ENCODE measurements around the gene GET4. TPM values are rescaled to one million over a fixed set of nuclear protein-coding genes. Genes with fewer than 3 reads are reported as not detected.

The GET4 gene
- total RNA-seq (45.3 and 55.0 TPM in 2 replicates), polyA plus RNA-seq (75.4 and 82.6 TPM in 2 replicates)

DNA sequence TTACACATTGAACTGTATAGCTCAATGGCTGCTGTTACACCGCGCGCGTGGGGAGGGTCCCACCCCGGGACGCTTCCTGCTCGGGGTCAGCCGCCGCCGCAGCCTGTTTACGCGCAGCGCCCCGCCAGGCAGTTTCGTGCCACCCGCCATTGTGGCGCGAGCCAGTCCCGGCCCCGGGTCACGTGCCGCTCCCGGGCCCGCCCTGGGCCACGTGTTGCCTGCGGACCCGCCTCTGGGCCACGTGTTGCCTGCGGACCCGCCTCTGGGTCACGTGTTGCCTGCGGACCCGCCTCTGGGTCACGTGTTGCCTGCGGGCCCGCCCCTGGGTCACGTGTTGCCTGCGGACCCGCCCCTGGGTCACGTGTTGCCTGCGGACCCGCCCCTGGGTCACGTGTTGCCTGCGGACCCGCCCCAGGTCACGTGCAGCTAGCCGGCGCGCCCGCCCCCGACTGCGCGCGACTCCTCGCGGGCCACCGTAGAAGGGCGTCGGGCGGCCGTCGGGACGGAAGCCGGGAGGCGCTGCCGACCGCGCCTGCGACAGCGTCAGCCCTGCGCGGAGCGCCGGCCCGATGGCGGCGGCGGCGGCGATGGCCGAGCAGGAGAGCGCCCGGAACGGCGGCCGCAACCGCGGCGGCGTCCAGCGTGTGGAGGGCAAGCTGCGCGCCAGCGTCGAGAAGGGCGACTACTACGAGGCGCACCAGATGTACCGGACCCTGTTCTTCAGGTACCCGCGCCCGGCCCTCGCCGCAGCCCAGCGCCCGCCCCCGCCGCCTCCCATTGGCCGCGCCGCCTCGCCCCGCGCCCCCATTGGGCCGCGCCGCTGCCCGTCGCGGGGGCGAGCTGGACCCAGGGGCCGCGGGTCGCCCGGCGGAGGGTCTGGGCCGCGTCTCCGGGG lies at the start of gene GET4:
GET4 (plus strand) TSS at position 478 of the 895 bp plus-strand sequence; CDS start at position 570, 92 bp downstream.
- peaks cover 10% of the 10 kb centered on the region for H3K36me3 ChIP-seq
- peak; percentile 18 for TF ChIP-seq CTCF (IDR thresholded peaks at IDR 0.05; ENCODE audit: low read depth, low read length)
- DNase-seq (ENCODE audit: low read depth in 1 of 2, low spot score in 1 of 2): peak; percentile 94 to 98
- no peaks in the 10 kb centered on the region for H3K27me3 ChIP-seq
- peaks cover 19% of the 10 kb centered on the region for H3K4me1 ChIP-seq (ENCODE audit: low read depth)
- H3K27ac ChIP-seq: peak within 1 kb of the TSS; percentile 90
- peak within 1 kb of the TSS; percentile 98 for H3K4me3 ChIP-seq
- no peaks in the 10 kb centered on the region for H3K9me3 ChIP-seq (ENCODE audit: low read depth)

DNA sequence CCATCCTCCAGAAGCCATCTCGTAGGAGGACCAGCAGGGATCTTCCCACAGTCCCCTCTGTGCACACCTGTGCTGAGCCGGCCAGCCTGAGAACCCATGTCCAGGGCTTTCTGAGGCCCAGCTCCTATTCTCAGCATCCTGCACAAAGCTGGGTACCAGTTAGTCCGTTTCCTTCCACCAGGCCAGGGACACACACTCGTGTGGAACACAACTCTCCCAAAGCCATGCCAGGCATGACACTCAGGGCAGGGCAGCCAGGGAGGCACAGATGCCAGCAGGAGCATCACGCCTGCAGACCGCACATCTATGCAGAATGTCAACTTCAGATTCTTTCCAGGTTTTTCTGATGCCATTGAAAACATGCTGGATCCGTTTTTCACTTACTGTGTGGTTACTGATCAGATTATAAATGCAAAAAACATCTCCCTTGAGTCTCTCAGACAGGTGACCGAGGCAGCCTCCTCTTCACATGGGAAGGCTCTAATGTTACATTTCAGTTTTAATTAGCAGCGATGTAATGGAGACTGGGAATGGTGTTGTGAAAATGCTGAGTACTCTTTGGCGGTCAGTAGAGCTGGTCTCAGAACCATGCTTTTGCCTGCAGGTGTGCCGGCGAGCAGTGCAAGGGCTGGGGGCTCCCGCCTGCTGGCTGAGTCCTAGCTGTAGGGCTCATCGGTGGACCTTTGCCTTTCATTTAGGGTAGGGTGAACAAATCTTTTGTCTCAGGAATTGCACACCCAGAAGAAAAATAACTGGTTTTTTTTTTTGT lies 47.4 kb upstream of the GET4 start:
- DNase-seq (ENCODE audit: low read depth in 1 of 2, low spot score in 1 of 2): no peak
- no peak overlapping the region for H3K4me3 ChIP-seq
- H3K4me1 ChIP-seq (ENCODE audit: low read depth): peaks cover 28% of the 10 kb centered on the region
- no peak overlapping the region for H3K27ac ChIP-seq
- H3K27me3 ChIP-seq: no peaks in the 10 kb centered on the region
- H3K9me3 ChIP-seq (ENCODE audit: low read depth): no peaks in the 10 kb centered on the region
- no peak for TF ChIP-seq CTCF (IDR thresholded peaks at IDR 0.05; ENCODE audit: low read depth, low read length)
- peaks cover 3% of the 10 kb centered on the region for H3K36me3 ChIP-seq

- H3K9me3 ChIP-seq (ENCODE audit: low read depth): no peaks in the 10 kb centered on the region
- peaks cover 3% of the 10 kb centered on the region for H3K36me3 ChIP-seq
- DNase-seq (ENCODE audit: low read depth in 1 of 2, low spot score in 1 of 2): no peak
- no peaks in the 10 kb centered on the region for H3K27me3 ChIP-seq
- peak overlapping the region; percentile 98 for H3K27ac ChIP-seq
- H3K4me3 ChIP-seq: no peak overlapping the region
- no peak for TF ChIP-seq CTCF (IDR thresholded peaks at IDR 0.05; ENCODE audit: low read depth, low read length)
- peaks cover 28% of the 10 kb centered on the region for H3K4me1 ChIP-seq (ENCODE audit: low read depth)
Observed at GRCh38 chr7:830069-830468, 46.3 kb upstream of the GET4 start.

GRCh38 chr7:831596-832166 lies 44.7 kb upstream of the GET4 start:
- peaks cover 3% of the 10 kb centered on the region for H3K36me3 ChIP-seq
- H3K27me3 ChIP-seq: no peaks in the 10 kb centered on the region
- peaks cover 28% of the 10 kb centered on the region for H3K4me1 ChIP-seq (ENCODE audit: low read depth)
- DNase-seq (ENCODE audit: low read depth in 1 of 2, low spot score in 1 of 2): peak; percentile 47 to 86
- no peaks in the 10 kb centered on the region for H3K9me3 ChIP-seq (ENCODE audit: low read depth)
- H3K4me3 ChIP-seq: no peak overlapping the region
- H3K27ac ChIP-seq: peak overlapping the region; percentile 98
- TF ChIP-seq CTCF (IDR thresholded peaks at IDR 0.05; ENCODE audit: low read depth, low read length): no peak

DNA sequence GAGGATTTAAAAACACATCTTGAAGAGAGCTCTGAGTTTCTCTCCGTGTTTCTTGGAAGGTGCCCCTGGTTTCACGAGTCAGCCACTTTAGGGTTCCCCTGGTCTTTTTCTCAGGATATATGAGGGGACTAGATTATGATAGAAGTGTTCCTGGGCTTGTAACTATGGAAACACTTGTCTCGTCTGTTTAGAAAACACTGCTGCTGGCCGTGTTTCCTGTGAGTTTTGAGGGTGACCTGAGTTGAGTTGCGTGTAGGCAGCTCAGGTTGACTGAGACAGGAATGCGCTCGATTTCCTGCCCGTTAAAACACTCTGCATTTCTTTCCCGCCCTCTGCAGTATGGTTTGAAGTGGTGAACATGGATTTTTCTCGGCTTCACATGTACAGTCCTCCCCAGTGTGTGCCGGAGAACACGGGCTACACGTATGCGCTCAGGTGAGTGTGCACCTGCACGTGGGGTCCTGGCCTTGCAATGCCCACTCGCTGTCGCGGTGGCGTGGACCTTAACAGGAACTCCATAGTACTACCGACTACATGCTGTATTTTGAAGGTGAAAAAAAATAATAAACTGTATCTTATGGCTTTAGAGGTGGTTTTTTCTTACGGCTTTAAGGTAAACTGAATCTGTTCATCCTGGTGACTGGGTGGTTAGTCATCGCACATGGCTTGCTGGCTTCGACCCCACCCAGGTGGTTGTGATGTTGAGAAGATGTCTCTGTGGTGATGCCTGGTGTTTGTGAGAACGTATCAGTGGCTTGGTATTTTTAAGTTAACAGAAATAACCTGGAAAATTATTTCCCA lies 44.0 kb upstream of the GET4 start, which contains the start of gene SUN1:
SUN1 (plus strand) TSS at position 310 of the 801 bp plus-strand sequence; CDS start at position 359, 49 bp downstream.
- Histone ChIP-seq H3K4me1 (ENCODE audit: low read depth) (peaks cover 28% of the 10 kb centered on the region), H3K27ac (peak within 1 kb of the TSS; percentile 98)

More for the DNA sequence above, 44.0 kb upstream of the GET4 start, which contains the start of gene SUN1:
- peaks cover 3% of the 10 kb centered on the region for H3K36me3 ChIP-seq
- no peak within 1 kb of the TSS for H3K4me3 ChIP-seq
- H3K9me3 ChIP-seq (ENCODE audit: low read depth): no peaks in the 10 kb centered on the region
- TF ChIP-seq CTCF (IDR thresholded peaks at IDR 0.05; ENCODE audit: low read depth, low read length): no peak
- H3K27me3 ChIP-seq: no peaks in the 10 kb centered on the region
- peak; percentile 49 to 72 for DNase-seq (ENCODE audit: low read depth in 1 of 2, low spot score in 1 of 2)

Data from cardiac muscle cell (in vitro differentiated cells and primary cell).